H1 (cell line): Measurements from ENCODE around the gene CIT. TPM values are rescaled to one million over a fixed set of nuclear protein-coding genes. Genes with fewer than 3 reads are reported as not detected.

Source experiments
- CTCF ChIA-PET: fragments of 300-600 bp; sonication (Branson Sonifier 250); formaldehyde crosslinking; loops from one replicate; lab custom pipeline; 2021; ENCODE audit not compliant: partially characterized antibody; lab: Charles Lee
- POLR2A ChIA-PET: fragments of 300-600 bp; sonication (Branson Sonifier 250); formaldehyde crosslinking; loops from one replicate; lab custom pipeline; 2021; ENCODE audit warnings: inconsistent platforms; ENCODE audit not compliant: partially characterized antibody; lab: Charles Lee
- DNase-seq, 2 experiments: peaks; one replicate each; pipeline versions ENCODE4 v3.0.0 to v3.0.0-alpha.2; 2010 to 2022; ENCODE audit warnings: low spot score in 2 of 2, low read depth in 1 of 2, mixed read lengths in 1 of 2
- FAIRE-seq: peaks from 2 replicates; lab custom pipeline; 2011; peaks lifted over from hg19 to GRCh38; lab: Jason Lieb, UNC
- H2AFZ ChIP-seq: 2 replicates; pipeline ENCODE4 v1.8.1; 2012; ENCODE audit warnings: low read length, inconsistent platforms
- H2AK5ac ChIP-seq: 2 replicates; pipeline ENCODE4 v1.6.1; 2013; ENCODE audit warnings: low read depth, low read length
- H2BK120ac ChIP-seq: replicated peaks from 2 replicates; pipeline ENCODE3; 2013; ENCODE audit warnings: low read depth, low read length, inconsistent platforms
- H2BK12ac ChIP-seq: 2 replicates; pipeline ENCODE4 v1.6.1; 2013; ENCODE audit warnings: low read depth, low read length
- H2BK15ac ChIP-seq: 2 replicates; pipeline ENCODE4 v1.6.1; 2013; ENCODE audit warnings: low read length
- H2BK20ac ChIP-seq: 2 replicates; pipeline ENCODE4 v1.6.1; 2013; ENCODE audit warnings: low read length
- H2BK5ac ChIP-seq: 2 replicates; pipeline ENCODE4 v1.6.1; 2013; ENCODE audit warnings: low read depth, low read length
- H3K14ac ChIP-seq: 2 replicates; pipeline ENCODE4 v1.6.1; 2013; ENCODE audit warnings: inconsistent platforms; ENCODE audit not compliant: insufficient read length
- H3K18ac ChIP-seq: 2 replicates; pipeline ENCODE4 v1.6.1; 2013; ENCODE audit warnings: low read length; ENCODE audit errors: extremely low read depth
- H3K23ac ChIP-seq: 2 replicates; pipeline ENCODE4 v1.6.1; 2013; ENCODE audit warnings: inconsistent platforms; ENCODE audit not compliant: insufficient read length
- H3K23me2 ChIP-seq: 2 replicates; pipeline ENCODE4 v1.6.1; 2013; ENCODE audit warnings: low read depth, low read length
- H3K27ac ChIP-seq: 2 replicates; pipeline ENCODE4 v1.6.1; 2011; ENCODE audit warnings: low read depth, low read length, inconsistent platforms
- H3K27me3 ChIP-seq, 4 experiments: replicated peaks in 1 of 4; 1 replicate in 1 of 4; 2 replicates in 3 of 4; pipeline versions ENCODE4 v1.6.1 to v1.8.1; 2011 to 2013; ENCODE audit warnings: low read length in 3 of 4, mild to moderate bottlenecking in 3 of 4, inconsistent platforms in 2 of 4, mixed read lengths in 2 of 4, moderate library complexity in 1 of 4; ENCODE audit not compliant: control insufficient read depth in 3 of 4, insufficient read depth in 3 of 4; ENCODE audit errors: extremely low read depth in 1 of 4
- H3K36me3 ChIP-seq, 4 experiments: 2 replicates each; pipeline versions ENCODE4 v1.6.1 to v1.8.1; 2011 to 2013; ENCODE audit warnings: mild to moderate bottlenecking in 4 of 4, low read length in 3 of 4, moderate library complexity in 2 of 4, control low read depth in 1 of 4, inconsistent platforms in 1 of 4; ENCODE audit not compliant: insufficient read depth in 4 of 4, control insufficient read depth in 2 of 4
- H3K4ac ChIP-seq: replicated peaks from 2 replicates; pipeline ENCODE3; 2013; ENCODE audit warnings: low read length, low read depth, mixed read lengths, inconsistent platforms; ENCODE audit not compliant: insufficient read length
- H3K4me1 ChIP-seq, 4 experiments: replicated peaks in 1 of 4; 1 replicate in 1 of 4; 2 replicates in 3 of 4; pipeline versions ENCODE4 v1.6.1 to v1.8.1; 2011 to 2013; ENCODE audit warnings: low read length in 3 of 4, inconsistent platforms in 2 of 4, mixed read lengths in 1 of 4; ENCODE audit not compliant: insufficient read depth in 4 of 4, control insufficient read depth in 3 of 4
- H3K4me2 ChIP-seq, 2 experiments: 2 replicates each; pipeline versions ENCODE4 v1.6.1 to v1.8.1; 2011 to 2013; ENCODE audit warnings: low read depth in 2 of 2, low read length in 2 of 2, control low read depth in 1 of 2, inconsistent platforms in 1 of 2, mild to moderate bottlenecking in 1 of 2; ENCODE audit not compliant: insufficient read depth in 1 of 2
- H3K4me3 ChIP-seq, 4 experiments: fragments of 200-600, 300-600 bp in 1 of 4; sonication (generic), shearing (Covaris generic), sonication (Bioruptor Twin) in 1 of 4; 2 replicates each; pipeline versions ENCODE4 v1.5.1 to v1.8.1; 2011 to 2016; ENCODE audit warnings: low read length in 4 of 4, low read depth in 3 of 4, control low read depth in 2 of 4, inconsistent platforms in 2 of 4, mild to moderate bottlenecking in 2 of 4, mixed read lengths in 1 of 4, moderate library complexity in 1 of 4; ENCODE audit not compliant: insufficient read depth in 2 of 4; ENCODE audit errors: extremely low read depth in 1 of 4
- H3K56ac ChIP-seq: replicated peaks from 2 replicates; pipeline ENCODE3; 2013; ENCODE audit warnings: low read depth, mild to moderate bottlenecking, mixed read lengths, low read length, inconsistent platforms; ENCODE audit not compliant: insufficient read length
- H3K79me1 ChIP-seq: 2 replicates; pipeline ENCODE4 v1.6.1; 2013; ENCODE audit warnings: low read depth, low read length, control low read depth
- H3K79me2 ChIP-seq, 2 experiments: 2 replicates each; pipeline versions ENCODE4 v1.6.1 to v1.8.1; 2012 to 2013; ENCODE audit warnings: low read length in 2 of 2, mild to moderate bottlenecking in 2 of 2, inconsistent platforms in 1 of 2; ENCODE audit not compliant: insufficient read depth in 2 of 2, control insufficient read depth in 1 of 2
- H3K9ac ChIP-seq, 4 experiments: replicated peaks in 1 of 4; 1 replicate in 1 of 4; 2 replicates in 3 of 4; pipeline versions ENCODE4 v1.6.1 to v1.8.1; 2011 to 2013; ENCODE audit warnings: low read depth in 3 of 4, low read length in 3 of 4, control low read depth in 2 of 4, mild to moderate bottlenecking in 2 of 4, moderate library complexity in 2 of 4, inconsistent platforms in 1 of 4; ENCODE audit errors: extremely low read depth in 1 of 4
- H3K9me3 ChIP-seq, 2 experiments: 2 replicates each; pipeline versions ENCODE4 v1.6.1 to v1.8.1; 2012 to 2013; ENCODE audit warnings: mild to moderate bottlenecking in 2 of 2, moderate library complexity in 2 of 2, control low read depth in 1 of 2, inconsistent platforms in 1 of 2, low read depth in 1 of 2, low read length in 1 of 2, mixed read lengths in 1 of 2; ENCODE audit not compliant: insufficient read depth in 2 of 2
- H4K20me1 ChIP-seq, 2 experiments: replicated peaks in 1 of 2; 2 replicates each; pipeline versions ENCODE3 to v1.8.1; 2011 to 2013; ENCODE audit warnings: inconsistent platforms in 2 of 2, low read length in 2 of 2, mild to moderate bottlenecking in 1 of 2; ENCODE audit not compliant: insufficient read depth in 2 of 2, control insufficient read depth in 1 of 2
- H4K5ac ChIP-seq: 2 replicates; pipeline ENCODE4 v1.6.1; 2013; ENCODE audit warnings: low read length, low read depth, mixed read lengths, inconsistent platforms; ENCODE audit not compliant: insufficient read length
- H4K8ac ChIP-seq: 2 replicates; pipeline ENCODE4 v1.8.0; 2013; ENCODE audit warnings: mild to moderate bottlenecking, moderate library complexity, low read length, inconsistent platforms; ENCODE audit not compliant: insufficient read depth; ENCODE audit errors: extremely low read depth
- H4K91ac ChIP-seq: replicated peaks from 2 replicates; pipeline ENCODE3; 2013; ENCODE audit warnings: low read length, mixed read lengths, inconsistent platforms; ENCODE audit not compliant: insufficient read length
- CBX8 ChIP-seq: fragments of 300-800, 300-1000 bp; sonication (generic); IDR thresholded peaks from 2 replicates; pipeline ENCODE4 v1.7.1; 2016; ENCODE audit warnings: low read depth, low read length, borderline replicate concordance
- CEBPB ChIP-seq: IDR thresholded peaks from 2 replicates; pipeline ENCODE4 v1.6.1; 2012; ENCODE audit warnings: low read depth, low read length
- CHD2 ChIP-seq: IDR thresholded peaks from 2 replicates; pipeline ENCODE4 v1.6.1; 2012; ENCODE audit warnings: low read length, improper control_type of control experiment
- TCF12 ChIP-seq: IDR thresholded peaks from 2 replicates; pipeline ENCODE4 v1.6.1; 2011; ENCODE audit warnings: low read depth, mild to moderate bottlenecking, low read length
- WGBS, 2 experiments: shearing (Covaris generic) in 1 of 2; methylation state at CpG; one replicate each; pipeline versions ENCODE4 v1.1.6 to v1.1.7; 2013 to 2015; ENCODE audit warnings: low lambda C conversion rate in 2 of 2, mixed read lengths in 2 of 2, inconsistent platforms in 1 of 2, low coverage in 1 of 2, missing lambda C conversion rate in 1 of 2; ENCODE audit not compliant: insufficient replicate concordance in 2 of 2, insufficient coverage in 1 of 2, insufficient read length in 1 of 2; ENCODE audit errors: extremely low coverage in 1 of 2, missing lambda C conversion rate in 1 of 2; 5-methylcytosine and 5-hydroxymethylcytosine counted together
- polyA plus RNA-seq, 7 experiments: library from polyadenylated mRNA; depleted of rRNA in 3 of 7; stranded (reverse) in 5 of 7; unstranded in 2 of 7; fragments of >200 nt in 5 of 7; fragments of 200-250 nt in 2 of 7; gene quantifications; 1 replicate in 5 of 7; 2 replicates in 1 of 7; 4 replicates in 1 of 7; pipeline versions ENCODE4 v1.2.1 to v1.2.3, GENCODE V29; 2011 to 2013; ENCODE audit warnings: missing spikeins in 2 of 7, mixed read lengths in 2 of 7
- total RNA-seq: library from RNA; stranded (reverse); fragmentation: NEBNext Ultra II Directional; extraction: Animal tissue kit (Norgen Biotek cat#: 25700); gene quantifications from 2 replicates; pipeline ENCODE4 v1.2.1, GENCODE V29; 2021

Gene CIT
- total and polyA plus RNA-seq, 2 of the 8 experiments (the other 6 are each of a cell fraction or from before 2014, with no cell fraction given) = 17.1 to 60.9 TPM

DNA sequence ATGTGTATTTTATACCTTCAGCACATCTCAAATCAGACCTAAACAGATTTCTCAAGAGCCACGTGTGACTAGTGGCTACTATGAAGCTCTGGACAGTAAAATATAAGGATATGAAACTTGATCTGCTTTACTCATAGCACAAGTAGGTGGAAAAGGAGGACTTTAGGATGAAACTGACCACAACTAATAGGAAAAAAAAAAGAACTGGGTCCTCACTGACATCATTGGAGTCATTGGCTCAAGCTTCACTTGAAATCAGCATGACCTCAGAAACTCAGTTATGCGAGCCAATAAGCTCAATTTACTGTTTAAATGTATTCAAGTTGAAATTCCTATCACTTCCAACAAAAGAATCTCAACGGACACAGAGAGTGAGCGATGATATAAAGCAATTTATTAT is 34.1 kb upstream of the CIT start:
- H4K8ac ChIP-seq = no peak overlapping the region
- H3K23ac ChIP-seq = no peak overlapping the region
- no peak overlapping the region for H2BK20ac ChIP-seq
- H3K14ac ChIP-seq = no peak overlapping the region
- POLR2A ChIA-PET = no interaction called here
- H3K18ac ChIP-seq = no peak overlapping the region
- no peaks in the 10 kb centered on the region for H3K9me3 ChIP-seq
- no peaks in the 10 kb centered on the region for H3K36me3 ChIP-seq
- no peak overlapping the region for H2AK5ac ChIP-seq
- H4K20me1 ChIP-seq = no peaks in the 10 kb centered on the region
- H3K4ac ChIP-seq = no peak overlapping the region
- no peak overlapping the region for H4K91ac ChIP-seq
- H3K27me3 ChIP-seq = no peaks in the 10 kb centered on the region
- H2BK120ac ChIP-seq = no peak overlapping the region
- no peak overlapping the region for H4K5ac ChIP-seq
- no peak overlapping the region for H3K4me3 ChIP-seq
- no peak overlapping the region for H3K27ac ChIP-seq
- no peak for TF ChIP-seq CEBPB
- no peak for TF ChIP-seq CHD2
- no peak for TF ChIP-seq CBX8
- TF ChIP-seq TCF12 = no peak
- WGBS, 2 experiments = 88% methylated on average over 4 of the region's 4 CpGs; no CpG with 5 or more reads in 1 of the 2 experiments
- no peak for DNase-seq
- CTCF ChIA-PET = no interaction called here
- H2BK15ac ChIP-seq = no peak overlapping the region
- H3K23me2 ChIP-seq = no peaks in the 10 kb centered on the region
- no peak for FAIRE-seq
- no peaks in the 10 kb centered on the region for H3K79me2 ChIP-seq
- no peaks in the 10 kb centered on the region for H3K4me1 ChIP-seq
- no peak overlapping the region for H2AFZ ChIP-seq
- H3K4me2 ChIP-seq = no peak overlapping the region
- H2BK12ac ChIP-seq = no peak overlapping the region
- H3K79me1 ChIP-seq = no peaks in the 10 kb centered on the region
- no peak overlapping the region for H3K56ac ChIP-seq
- H3K9ac ChIP-seq = no peak overlapping the region
- H2BK5ac ChIP-seq = no peak overlapping the region
